Testis (tissue), 2 donors: ENCODE data around the gene CHCHD3.

ENCODE experiments used
- CTCF ChIP-seq, 3 experiments: fragments of 450-650 bp in 2 of 3; fragments of 200-600 bp in 1 of 3; sonication (generic) in 1 of 3; IDR thresholded peaks; one replicate each; pipeline ENCODE4 v1.5.1; 2016 to 2019; ENCODE audit warnings: antibody characterized with exemption in 3 of 3, mild to moderate bottlenecking in 2 of 3, moderate library complexity in 1 of 3
- POLR2A ChIP-seq: fragments of 450-650 bp; IDR thresholded peaks from one replicate; pipeline ENCODE4 v1.6.1; 2017; ENCODE audit warnings: antibody characterized with exemption, mild to moderate bottlenecking, moderate library complexity

GRCh38 chr7:132858760-132859159 lies 223.1 kb downstream of the CHCHD3 start:
- no peak for TF ChIP-seq CTCF (IDR thresholded peaks at IDR 0.05)
- TF ChIP-seq POLR2A = no peak
